GM12878 (cell line): ENCODE results near the gene COPE. TPM values are rescaled to one million over a fixed set of nuclear protein-coding genes. Genes with fewer than 3 reads are reported as not detected.

ENCODE experiments used
- ATAC-seq: fragments of 200-7000 bp; cut with Tn5 transposase; 3 replicates; pipeline ENCODE4 v1.9.1; 2020; ENCODE audit warnings: mild to moderate bottlenecking, moderate library complexity
- BruUV-seq: library from RNA; stranded (reverse); fragments of 400-500 nt; replicated peaks from 2 replicates; lab custom pipeline; 2021; lab: Mats Ljungman, UMichigan
- CTCF ChIA-PET: fragments of 300-600 bp; sonication (Branson Sonifier 250); formaldehyde crosslinking; extraction: SDS; loops from one replicate; lab custom pipeline; 2021; ENCODE audit warnings: inconsistent platforms; lab: Yijun Ruan, JAX
- POLR2A ChIA-PET: fragments of 350-600 bp; formaldehyde crosslinking; extraction: SDS; loops from one replicate; lab custom pipeline; 2021; ENCODE audit warnings: inconsistent platforms; lab: Charles Lee
- RAD21 ChIA-PET: fragments of 300-600 bp; sonication (Branson Sonifier 250); formaldehyde crosslinking; loops from one replicate; lab custom pipeline; 2023; ENCODE audit warnings: antibody characterized with exemption; ENCODE audit not compliant: unreplicated experiment; lab: Charles Lee
- SMC1A ChIA-PET: fragments of 300-600 bp; sonication (Branson Sonifier 250); formaldehyde crosslinking; loops from one replicate; lab custom pipeline; 2023; ENCODE audit not compliant: unreplicated experiment, uncharacterized antibody; lab: Charles Lee
- DNase-seq: peaks from one replicate; pipeline ENCODE4 v3.0.0-alpha.2; 2011; ENCODE audit warnings: low read depth, low spot score
- FAIRE-seq: peaks from 3 replicates; lab custom pipeline; 2011; peaks lifted over from hg19 to GRCh38; lab: Jason Lieb, UNC
- H2AFZ ChIP-seq: 2 replicates; pipeline ENCODE4 v1.6.0; 2011; ENCODE audit warnings: low read depth, low read length, control low read depth; ENCODE audit not compliant: control insufficient read depth
- H3K27ac ChIP-seq: 2 replicates; pipeline ENCODE4 v1.5.1; 2011; ENCODE audit warnings: control low read depth; ENCODE audit not compliant: control insufficient read depth, insufficient read depth
- H3K27me3 ChIP-seq, 2 experiments: replicated peaks in 1 of 2; 2 replicates each; pipeline versions ENCODE4 v1.6.0 to v1.6.1; 2011; ENCODE audit warnings: low read length in 1 of 2; ENCODE audit not compliant: control insufficient read depth in 2 of 2, insufficient read depth in 2 of 2
- H3K36me3 ChIP-seq, 2 experiments: 2 replicates each; pipeline ENCODE4 v1.5.1; 2011; ENCODE audit warnings: low read length in 1 of 2; ENCODE audit not compliant: control insufficient read depth in 2 of 2, insufficient read depth in 2 of 2
- H3K4me1 ChIP-seq: 2 replicates; pipeline ENCODE4 v1.6.1; 2011; ENCODE audit warnings: mild to moderate bottlenecking, low read length, moderate library complexity, mixed read lengths; ENCODE audit not compliant: control insufficient read depth, insufficient read depth
- H3K4me2 ChIP-seq: 2 replicates; pipeline ENCODE4 v1.6.0; 2011; ENCODE audit warnings: control low read depth; ENCODE audit not compliant: control insufficient read depth, insufficient read depth
- H3K4me3 ChIP-seq: fragments of 200-600 bp; sonication (generic); 2 replicates; pipeline ENCODE4 v1.5.1; 2016
- H3K79me2 ChIP-seq: 2 replicates; pipeline ENCODE4 v1.6.0; 2011; ENCODE audit warnings: low read length; ENCODE audit not compliant: control insufficient read depth, insufficient read depth
- H3K9ac ChIP-seq: 2 replicates; pipeline ENCODE4 v1.8.0; 2011; ENCODE audit warnings: low read length, control low read depth, mixed read lengths; ENCODE audit not compliant: control insufficient read depth, insufficient read depth
- H3K9me3 ChIP-seq: replicated peaks from 3 replicates; pipeline ENCODE4 v1.5.1; 2011; ENCODE audit warnings: mild to moderate bottlenecking, low read length; ENCODE audit not compliant: control insufficient read depth, insufficient read depth
- H4K20me1 ChIP-seq: 2 replicates; pipeline ENCODE4 v1.6.0; 2011; ENCODE audit not compliant: control insufficient read depth, insufficient read depth
- BACH1 ChIP-seq: fragments of 450-650 bp; IDR thresholded peaks from 2 replicates; pipeline ENCODE4 v1.6.1; 2017; ENCODE audit warnings: mild to moderate bottlenecking, borderline replicate concordance
- EP300 ChIP-seq, 2 experiments: fragments of 150-350 bp in 1 of 2; IDR thresholded peaks; 2 replicates each; pipeline ENCODE4 v1.6.1; 2011 to 2012; ENCODE audit warnings: low read depth in 2 of 2, low read length in 2 of 2, borderline replicate concordance in 1 of 2, improper control_type of control experiment in 1 of 2, inconsistent platforms in 1 of 2; ENCODE audit not compliant: control insufficient read depth in 1 of 2
- FOXM1 ChIP-seq: IDR thresholded peaks from 2 replicates; pipeline ENCODE4 v1.6.1; 2012; ENCODE audit warnings: low read depth, mild to moderate bottlenecking, inconsistent platforms, low read length, moderate library complexity
- HCFC1 ChIP-seq: fragments of 150-350 bp; IDR thresholded peaks from 2 replicates; pipeline ENCODE4 v1.6.1; 2014; ENCODE audit warnings: low read length
- KLF5 ChIP-seq: fragments of 450-650 bp; IDR thresholded peaks from 2 replicates; pipeline ENCODE4 v1.6.1; 2014; ENCODE audit warnings: mild to moderate bottlenecking; ENCODE audit not compliant: partially characterized antibody
- POLR2AphosphoS2 ChIP-seq: IDR thresholded peaks from 2 replicates; pipeline ENCODE4 v1.6.1; 2011; ENCODE audit warnings: low read depth, mild to moderate bottlenecking, low read length, improper control_type of control experiment, moderate library complexity
- RAD21 ChIP-seq: IDR thresholded peaks from 2 replicates; pipeline ENCODE4 v1.6.1; 2011; ENCODE audit warnings: mild to moderate bottlenecking, low read depth, low read length, moderate library complexity; ENCODE audit not compliant: insufficient read depth
- RAD51 ChIP-seq: fragments of 450-650 bp; IDR thresholded peaks from 2 replicates; pipeline ENCODE4 v1.6.1; 2016; ENCODE audit warnings: moderate library complexity, mild to moderate bottlenecking, inconsistent platforms
- RCOR1 ChIP-seq: conservative IDR thresholded peaks from 2 replicates; pipeline ENCODE4 v1.6.1; 2012; ENCODE audit warnings: low read depth, low read length, improper control_type of control experiment
- SMAD1 ChIP-seq: fragments of 450-650 bp; IDR thresholded peaks from 2 replicates; pipeline ENCODE4 v1.6.1; 2018; ENCODE audit warnings: mild to moderate bottlenecking, low read depth; ENCODE audit not compliant: partially characterized antibody
- SP1 ChIP-seq: IDR thresholded peaks from one replicate; pipeline ENCODE4 v1.6.1; 2011; ENCODE audit warnings: low read depth, low read length
- SRF ChIP-seq, 2 experiments: IDR thresholded peaks; 2 replicates each; pipeline ENCODE4 v1.6.1; 2011; ENCODE audit warnings: low read depth in 2 of 2, low read length in 2 of 2, mild to moderate bottlenecking in 1 of 2, moderate library complexity in 1 of 2
- TCF7 ChIP-seq: IDR thresholded peaks from 2 replicates; pipeline ENCODE4 v1.6.1; 2014; ENCODE audit warnings: antibody characterized with exemption, borderline replicate concordance
- ZNF24 ChIP-seq: fragments of 450-650 bp; IDR thresholded peaks from 2 replicates; pipeline ENCODE4 v1.6.1; 2017; ENCODE audit warnings: antibody characterized with exemption, mild to moderate bottlenecking
- WGBS: methylation state at CpG from one replicate; pipeline ENCODE4 v1.1.6; 2016; ENCODE audit warnings: low lambda C conversion rate; ENCODE audit not compliant: insufficient replicate concordance, insufficient coverage; ENCODE audit errors: missing lambda C conversion rate; 5-methylcytosine and 5-hydroxymethylcytosine counted together
- in situ Hi-C: fragments of 300-500 bp; cut with MboI; formaldehyde crosslinking; loops from 9 replicates; pipeline ENCODE4 v1.14.3; 2018; ENCODE audit warnings: mixed read lengths
- intact Hi-C: fragments of 100-400 bp; cut with micrococcal nuclease; formaldehyde crosslinking; loops from one replicate; pipeline ENCODE4 v1.14.2; 2022; ENCODE audit not compliant: unreplicated experiment
- polyA plus RNA-seq, 11 experiments: library from polyadenylated mRNA; depleted of rRNA in 4 of 11; unstranded in 6 of 11; stranded (reverse) in 5 of 11; fragments of >200 nt; fragmentation: Nextera tagmentation in 4 of 11; fragmentation: Illumina TruSeq in 1 of 11; extraction: Ambion mirVana in 4 of 11; extraction: Trizol in 1 of 11; gene quantifications; 1 replicate in 1 of 11; 2 replicates in 10 of 11; pipeline versions ENCODE4 v1.2.1 to v1.2.3, GENCODE V29; 2011 to 2016; ENCODE audit warnings: inconsistent platforms in 2 of 11, missing spikeins in 2 of 11, low read depth in 1 of 11
- total RNA-seq, 4 experiments: library from RNA; depleted of rRNA in 3 of 4; stranded (reverse); fragments of >200 nt in 3 of 4; fragmentation: Illumina TruSeq in 1 of 4; extraction: Trizol in 1 of 4; gene quantifications; 2 replicates each; pipeline versions ENCODE4 v1.2.1 to v1.2.3, GENCODE V29; 2013 to 2021
- TF ChIP-seq, protein P1 (sequence below): fragments of 450-650 bp; IDR thresholded peaks from 2 replicates; pipeline ENCODE4 v1.6.1; 2016; ENCODE audit warnings: mild to moderate bottlenecking
- TF ChIP-seq, protein P2 (sequence below): fragments of 450-650 bp; IDR thresholded peaks from 2 replicates; pipeline ENCODE4 v1.6.1; 2017; ENCODE audit warnings: mild to moderate bottlenecking
- TF ChIP-seq, protein P3 (sequence below): IDR thresholded peaks from 2 replicates; pipeline ENCODE4 v1.6.1; 2011; ENCODE audit warnings: borderline replicate concordance, low read depth, mild to moderate bottlenecking, moderate library complexity, low read length; ENCODE audit not compliant: insufficient read depth, poor library complexity, severe bottlenecking

Gene COPE
- total and polyA plus RNA-seq, 10 of the 15 experiments (the other 5 are each of a cell fraction or from before 2014, with no cell fraction given), result 3.5 to 464 (median 222) TPM

DNA sequence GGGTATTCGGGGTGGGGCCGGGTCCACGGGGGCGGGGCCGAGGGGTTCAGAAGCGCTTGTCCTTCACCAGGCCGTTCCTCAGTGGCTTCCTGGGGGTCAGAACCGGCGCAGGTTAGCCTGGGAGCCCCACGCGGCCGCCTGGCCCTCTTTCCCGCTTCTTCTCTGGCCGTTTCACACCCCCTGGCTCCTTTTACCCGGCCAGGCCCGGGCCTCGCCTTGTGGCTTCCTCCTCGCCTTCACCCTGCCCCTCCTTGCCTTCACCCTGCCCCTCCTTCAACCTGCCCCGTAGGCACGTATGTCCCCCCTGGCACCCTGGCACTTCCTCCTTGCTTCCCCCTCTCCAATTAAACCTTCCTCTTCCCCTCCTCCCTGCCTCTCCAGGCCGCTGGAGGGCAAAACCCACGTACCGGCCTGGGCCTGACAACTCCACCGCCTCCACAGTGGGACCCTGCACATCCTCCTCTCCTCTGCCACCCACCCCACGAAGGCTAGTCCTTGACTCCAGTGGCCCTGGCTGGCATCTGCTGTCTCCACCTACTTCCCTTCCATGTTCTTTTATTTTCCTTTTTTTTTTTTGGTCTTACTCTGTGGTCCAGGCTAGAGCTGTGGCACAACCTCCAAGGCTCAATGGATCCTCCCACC, 48.5 kb downstream of the COPE start:
- no TSS peak for BruUV-seq
- Histone ChIP-seq H3K4me3 (no peak overlapping the region), H2AFZ (no peak overlapping the region), H3K9me3 (no peaks in the 10 kb centered on the region), H4K20me1 (no peaks in the 10 kb centered on the region; the same call in 1 of the 2 replicates), H3K9ac (no peak overlapping the region), H3K4me2 (no peak overlapping the region), H3K4me1 (no peaks in the 10 kb centered on the region), H3K79me2 (no peaks in the 10 kb centered on the region), H3K36me3 (peaks cover 3 to 12% of the 10 kb centered on the region in 2 experiments; a peak in 3 of 4 replicates), H3K27me3 (no peaks in the 10 kb centered on the region), H3K27ac (no peak overlapping the region)
- POLR2A ChIA-PET, result no interaction called here
- FAIRE-seq (no peak), DNase-seq (no peak), ATAC-seq (no peak)
- in situ Hi-C loops, result loop anchor here (25.0 kb wide), 1 partner anchor 408 kb away; no protein-coding TSS in a partner anchor
- SMC1A ChIA-PET, result no interaction called here
- no peak for TF ChIP-seq HCFC1
- TF ChIP-seq, protein P1, sequence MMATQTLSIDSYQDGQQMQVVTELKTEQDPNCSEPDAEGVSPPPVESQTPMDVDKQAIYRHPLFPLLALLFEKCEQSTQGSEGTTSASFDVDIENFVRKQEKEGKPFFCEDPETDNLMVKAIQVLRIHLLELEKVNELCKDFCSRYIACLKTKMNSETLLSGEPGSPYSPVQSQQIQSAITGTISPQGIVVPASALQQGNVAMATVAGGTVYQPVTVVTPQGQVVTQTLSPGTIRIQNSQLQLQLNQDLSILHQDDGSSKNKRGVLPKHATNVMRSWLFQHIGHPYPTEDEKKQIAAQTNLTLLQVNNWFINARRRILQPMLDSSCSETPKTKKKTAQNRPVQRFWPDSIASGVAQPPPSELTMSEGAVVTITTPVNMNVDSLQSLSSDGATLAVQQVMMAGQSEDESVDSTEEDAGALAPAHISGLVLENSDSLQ, result no peak
- no peak for TF ChIP-seq BACH1
- TF ChIP-seq ZNF24, result no peak
- TF ChIP-seq RCOR1, result no peak
- TF ChIP-seq SRF (IDR thresholded peaks at IDR 0.05; ENCODE audit: low read depth in 2 of 2, low read length in 2 of 2), result no peak
- TF ChIP-seq POLR2AphosphoS2, result no peak
- TF ChIP-seq, protein P2, sequence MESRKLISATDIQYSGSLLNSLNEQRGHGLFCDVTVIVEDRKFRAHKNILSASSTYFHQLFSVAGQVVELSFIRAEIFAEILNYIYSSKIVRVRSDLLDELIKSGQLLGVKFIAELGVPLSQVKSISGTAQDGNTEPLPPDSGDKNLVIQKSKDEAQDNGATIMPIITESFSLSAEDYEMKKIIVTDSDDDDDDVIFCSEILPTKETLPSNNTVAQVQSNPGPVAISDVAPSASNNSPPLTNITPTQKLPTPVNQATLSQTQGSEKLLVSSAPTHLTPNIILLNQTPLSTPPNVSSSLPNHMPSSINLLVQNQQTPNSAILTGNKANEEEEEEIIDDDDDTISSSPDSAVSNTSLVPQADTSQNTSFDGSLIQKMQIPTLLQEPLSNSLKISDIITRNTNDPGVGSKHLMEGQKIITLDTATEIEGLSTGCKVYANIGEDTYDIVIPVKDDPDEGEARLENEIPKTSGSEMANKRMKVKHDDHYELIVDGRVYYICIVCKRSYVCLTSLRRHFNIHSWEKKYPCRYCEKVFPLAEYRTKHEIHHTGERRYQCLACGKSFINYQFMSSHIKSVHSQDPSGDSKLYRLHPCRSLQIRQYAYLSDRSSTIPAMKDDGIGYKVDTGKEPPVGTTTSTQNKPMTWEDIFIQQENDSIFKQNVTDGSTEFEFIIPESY, result no peak
- TF ChIP-seq EP300 (IDR thresholded peaks at IDR 0.05; ENCODE audit: borderline replicate concordance in 1 of 2, control insufficient read depth in 1 of 2, low read depth in 2 of 2, low read length in 2 of 2), result no peak
- TF ChIP-seq SMAD1, result no peak
- TF ChIP-seq, protein P3, sequence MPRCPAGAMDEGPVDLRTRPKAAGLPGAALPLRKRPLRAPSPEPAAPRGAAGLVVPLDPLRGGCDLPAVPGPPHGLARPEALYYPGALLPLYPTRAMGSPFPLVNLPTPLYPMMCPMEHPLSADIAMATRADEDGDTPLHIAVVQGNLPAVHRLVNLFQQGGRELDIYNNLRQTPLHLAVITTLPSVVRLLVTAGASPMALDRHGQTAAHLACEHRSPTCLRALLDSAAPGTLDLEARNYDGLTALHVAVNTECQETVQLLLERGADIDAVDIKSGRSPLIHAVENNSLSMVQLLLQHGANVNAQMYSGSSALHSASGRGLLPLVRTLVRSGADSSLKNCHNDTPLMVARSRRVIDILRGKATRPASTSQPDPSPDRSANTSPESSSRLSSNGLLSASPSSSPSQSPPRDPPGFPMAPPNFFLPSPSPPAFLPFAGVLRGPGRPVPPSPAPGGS, result no peak
- no peak for TF ChIP-seq SP1
- TF ChIP-seq KLF5, result no peak
- TF ChIP-seq TCF7, result no peak
- TF ChIP-seq RAD21, result no peak
- TF ChIP-seq FOXM1, result no peak
- TF ChIP-seq RAD51, result no peak
- CTCF ChIA-PET, result no interaction called here
- RAD21 ChIA-PET, result no interaction called here
- intact Hi-C loops, result no loop called here
- 69% methylated on average over 11 of the region's 25 CpGs for WGBS
